Anterior cingulate cortex (tissue), 58 donors: ENCODE data around the gene TMC7.
"Not testable (repeated sequence)": the region's sequence is repeated elsewhere in the genome, so short reads cannot be mapped to it uniquely, and the experiment has no call there.

Source experiments
- DNase-seq, 58 donors: peaks; one replicate each; lab custom pipeline; 2025; lab: John Stamatoyannopoulos, UW

Gene TMC7

DNA sequence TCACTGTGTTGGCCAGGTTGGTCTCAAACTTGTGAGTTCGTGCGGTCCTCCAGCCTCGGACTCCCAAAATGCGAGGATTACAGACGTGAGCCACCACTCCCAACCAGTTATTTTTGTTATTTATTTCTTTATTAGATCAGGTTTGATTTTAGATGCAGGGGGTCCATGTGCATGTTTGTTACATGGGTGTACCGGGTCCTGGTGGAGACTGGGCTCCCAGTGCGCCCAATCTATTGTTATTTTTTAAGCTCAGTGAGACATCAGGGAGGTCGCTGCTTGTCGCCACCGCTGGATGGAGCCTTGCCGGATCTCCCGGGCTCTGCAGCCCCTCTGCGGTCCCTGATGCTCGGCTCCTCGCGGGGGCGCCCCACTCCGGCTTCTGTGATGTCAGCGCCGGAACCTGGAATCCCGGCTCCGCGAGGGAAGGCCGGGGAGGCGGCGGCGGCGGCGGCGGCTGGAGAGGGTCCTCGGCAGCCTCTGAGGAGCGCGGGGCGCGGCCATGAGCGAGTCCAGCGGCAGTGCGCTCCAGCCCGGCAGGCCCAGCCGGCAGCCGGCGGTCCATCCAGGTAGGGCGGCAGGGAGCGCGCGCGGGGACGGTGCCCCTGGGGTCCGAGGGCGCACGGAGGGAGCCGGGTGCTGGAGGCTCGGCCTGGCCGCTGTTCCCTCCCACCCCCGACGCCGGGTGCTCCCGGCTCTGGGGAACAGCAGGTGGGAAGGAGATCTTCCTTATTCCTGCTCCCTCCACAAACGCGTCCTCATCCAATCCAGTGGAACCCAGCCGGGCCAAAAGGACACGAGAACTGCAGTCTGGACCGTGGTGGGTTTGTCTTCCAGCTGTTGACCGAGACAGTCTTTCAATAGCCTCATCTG, at the start of gene TMC7:
TMC7 (plus strand) TSS at position 370 of the 870 bp plus-strand sequence; CDS start at position 500, 130 bp downstream.
- DNase-seq = peak; percentile 20 to 93 (median 81)

DNA sequence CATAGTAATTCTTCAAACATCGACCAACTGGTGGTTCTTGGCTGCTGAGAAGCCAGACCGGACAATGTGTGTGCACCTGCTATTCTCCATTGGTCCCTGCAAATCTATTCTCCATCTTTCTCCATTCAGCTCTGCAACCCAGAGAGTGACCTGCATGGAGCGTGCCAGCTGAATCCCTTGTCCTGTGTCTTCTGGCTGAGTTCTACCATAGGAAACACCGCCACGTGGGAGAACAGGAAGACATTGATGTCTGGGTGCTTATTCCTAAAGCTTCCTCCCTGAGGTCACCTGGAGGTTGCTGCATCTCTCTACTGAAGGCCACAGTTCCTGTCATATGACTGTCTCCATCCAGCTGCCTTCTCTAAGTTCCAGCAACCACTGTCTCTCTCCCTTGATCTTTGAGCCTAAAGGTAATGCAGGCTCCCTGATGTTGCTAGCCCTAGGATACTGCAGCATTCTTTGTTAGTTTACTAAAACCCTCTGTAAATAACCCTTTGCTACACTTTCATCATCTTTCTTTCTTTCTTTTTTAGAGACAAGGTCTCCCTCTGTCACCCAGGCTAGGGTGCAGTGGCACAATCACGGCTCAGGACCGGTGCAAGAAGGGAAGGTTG, 46.9 kb upstream of the TMC7 start:
- no peak for DNase-seq

DNA sequence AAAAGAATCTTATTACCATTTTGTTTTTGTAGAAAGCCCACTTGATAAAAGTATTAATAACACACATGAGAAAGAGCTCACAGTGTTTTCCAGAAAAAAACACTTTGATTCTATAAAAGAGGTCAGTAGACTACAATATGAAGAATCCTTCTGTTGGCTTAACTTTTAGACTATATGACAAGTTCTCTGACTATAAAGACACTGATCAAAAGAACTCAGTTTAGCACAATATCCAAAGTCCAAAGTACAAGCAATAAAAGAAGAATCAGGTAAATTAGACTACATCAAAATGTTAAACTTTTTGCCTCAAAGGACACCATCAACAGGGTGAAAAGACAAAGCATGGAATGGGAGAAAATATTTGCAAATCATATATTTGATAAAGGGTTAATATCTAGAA, 46.3 kb upstream of the TMC7 start:
- no peak for DNase-seq

DNA sequence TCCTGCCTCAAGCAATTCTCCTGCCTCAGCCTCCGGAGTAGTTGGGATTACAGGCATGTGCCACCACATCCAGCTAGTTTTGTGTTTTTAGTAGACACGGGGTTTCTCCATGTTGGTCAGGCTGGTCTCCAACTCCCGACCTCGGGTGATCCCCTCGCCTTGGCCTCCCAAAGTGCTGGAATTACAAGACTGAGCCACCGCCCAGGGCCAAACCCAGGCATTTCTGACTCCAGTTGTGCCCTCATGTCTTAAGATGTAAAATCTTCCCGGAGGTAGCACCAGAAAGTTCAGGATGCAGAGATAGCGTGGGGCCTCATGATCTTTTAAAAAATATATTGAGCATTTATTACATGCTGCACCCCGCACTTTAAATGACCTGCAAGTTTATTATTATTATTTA, 44.7 kb upstream of the TMC7 start:
- no peak for DNase-seq

GRCh38 chr16:18941471-18941870, 42.3 kb upstream of the TMC7 start:
- DNase-seq = no peak

- no peak for DNase-seq
Observed at GRCh38 chr16:18942061-18942460, 41.7 kb upstream of the TMC7 start.

DNA sequence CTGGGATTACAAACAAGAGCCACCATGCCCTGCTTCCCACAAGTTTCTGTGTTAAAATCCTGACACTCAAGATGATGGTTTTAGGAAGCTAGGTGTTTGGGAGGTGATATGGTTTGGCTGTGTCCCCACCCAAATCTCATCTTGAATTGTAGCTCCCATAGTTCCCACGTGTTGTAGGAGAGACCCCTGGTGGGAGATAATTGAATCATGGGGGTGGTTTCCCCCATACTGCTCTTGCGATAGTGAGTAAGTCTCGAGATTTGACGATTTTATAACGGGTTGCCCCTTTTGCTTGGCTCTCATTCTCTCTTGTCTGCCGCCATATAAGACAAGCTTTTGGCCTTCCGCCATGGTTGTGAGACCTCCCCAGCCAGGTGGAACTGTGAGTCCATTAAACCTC, 40.3 kb upstream of the TMC7 start:
- DNase-seq = no peak

DNA sequence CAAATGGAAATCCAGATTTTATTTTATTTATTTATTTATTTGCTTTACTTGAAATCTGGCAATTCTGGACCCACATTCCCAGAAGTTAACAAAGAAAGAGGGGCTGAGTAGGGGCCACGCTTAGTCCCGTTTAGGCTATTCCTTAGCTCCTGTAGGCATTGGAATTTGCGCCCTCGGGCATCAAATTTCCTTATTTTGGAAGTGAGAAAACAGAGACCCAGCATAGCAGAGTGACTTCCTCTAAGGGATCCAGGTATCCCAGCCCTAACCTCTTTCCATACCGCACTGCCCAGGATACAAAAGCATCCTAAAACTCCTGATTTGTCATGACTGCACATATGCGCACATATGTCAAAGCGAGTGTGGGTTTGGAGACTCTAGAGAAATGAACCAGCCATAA, 38.5 kb upstream of the TMC7 start:
- DNase-seq = no peak

- DNase-seq = no peak
Observed at GRCh38 chr16:18948372-18949020, 35.2 kb upstream of the TMC7 start.

- no peak for DNase-seq
Observed at GRCh38 chr16:18950469-18951185, 33.1 kb upstream of the TMC7 start.

DNA sequence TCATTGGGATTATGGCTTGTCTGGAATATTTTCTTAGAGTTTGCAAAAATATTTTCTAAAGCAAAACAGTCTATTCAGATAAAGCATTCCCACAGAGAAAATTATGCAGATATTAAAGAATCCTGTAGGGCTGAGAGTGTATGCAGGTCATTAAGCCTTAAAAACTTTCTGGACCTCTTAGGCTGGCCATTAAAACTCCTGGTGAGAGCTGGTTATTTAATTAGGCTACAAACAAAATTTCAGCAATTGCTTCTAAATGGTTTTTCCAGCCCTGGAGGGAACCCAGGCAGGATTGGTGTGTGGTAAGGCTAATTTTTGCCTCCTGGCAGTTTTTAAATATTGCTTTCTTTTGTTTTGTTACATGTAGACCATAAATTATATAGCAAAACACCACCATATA, 30.2 kb upstream of the TMC7 start:
- no peak for DNase-seq

GRCh38 chr16:18955874-18956580, 27.7 kb upstream of the TMC7 start:
- DNase-seq = not testable (repeated sequence)

DNA sequence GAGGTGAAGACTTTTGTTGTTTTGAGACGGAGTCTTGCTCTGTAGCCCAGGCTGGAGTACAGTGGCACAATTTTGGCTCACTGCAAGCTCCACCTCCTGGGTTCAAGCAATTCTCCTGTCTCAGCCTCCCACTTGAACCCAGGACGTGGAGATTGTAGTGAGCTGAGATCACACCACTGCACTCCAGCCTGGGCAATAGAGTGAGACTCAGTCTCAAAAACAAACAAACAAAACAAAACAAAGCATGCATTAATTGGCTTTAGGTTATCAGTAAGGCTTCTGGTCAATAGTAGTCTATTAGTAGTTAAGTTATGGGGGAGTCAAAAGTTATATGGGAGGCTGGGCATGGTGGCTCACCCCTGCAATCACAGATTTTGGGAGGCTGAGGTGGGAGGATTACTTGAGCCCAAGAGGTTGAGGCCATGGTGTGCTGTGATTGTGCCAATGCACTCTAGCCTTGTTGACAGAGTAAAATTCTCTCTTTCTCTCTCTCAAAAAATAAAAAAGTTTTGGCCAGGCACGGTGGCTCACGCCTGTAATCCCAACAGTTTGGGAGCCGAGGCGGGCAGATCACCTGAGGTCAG, 27.0 kb upstream of the TMC7 start:
- DNase-seq = not testable (repeated sequence)

- no peak for DNase-seq
Observed at GRCh38 chr16:18958621-18959029, 25.1 kb upstream of the TMC7 start.

DNA sequence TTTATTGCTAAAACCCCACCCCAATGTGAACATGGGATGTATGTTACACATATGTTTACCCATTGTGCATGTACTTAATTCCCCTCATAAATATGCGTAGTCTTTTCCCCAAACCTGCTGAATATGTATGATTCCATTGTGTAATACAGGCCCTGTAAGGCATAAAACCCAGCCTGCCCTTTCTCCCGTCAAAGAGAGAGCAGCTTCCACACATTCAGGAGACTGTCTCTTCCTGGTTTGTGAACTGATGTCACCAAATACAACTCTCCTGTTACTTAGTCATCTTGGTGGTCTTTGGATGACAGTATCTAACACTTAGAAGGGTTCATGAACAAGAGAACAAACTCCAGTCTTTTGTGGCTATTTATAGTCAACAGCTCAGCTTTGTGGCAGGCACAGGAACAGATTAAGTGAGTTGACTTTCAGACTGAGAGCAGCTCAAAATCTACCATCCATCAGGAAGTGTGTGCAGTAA, 24.7 kb upstream of the TMC7 start:
- no peak for DNase-seq

DNA sequence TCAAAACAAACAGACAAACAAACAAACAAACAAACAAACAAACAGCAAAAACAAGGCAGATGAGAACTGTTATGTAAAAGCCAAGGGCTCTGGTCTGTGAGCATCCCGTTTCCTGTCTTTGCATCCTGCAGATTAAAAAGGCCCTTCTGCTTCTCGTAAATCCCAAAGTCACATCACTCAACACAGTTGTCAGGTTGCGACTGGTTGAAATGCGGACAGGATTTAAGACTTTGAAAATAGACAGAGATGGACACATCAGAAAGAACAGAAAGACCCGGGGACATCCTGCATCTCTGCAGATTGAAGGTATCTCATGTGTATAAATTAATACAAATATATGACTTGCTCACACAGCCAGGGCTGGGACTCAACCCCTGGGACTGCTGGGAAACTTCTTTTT, 18.2 kb upstream of the TMC7 start:
- DNase-seq = no peak

GRCh38 chr16:18966791-18967190, 16.9 kb upstream of the TMC7 start:
- no peak for DNase-seq

- peak in 57 of 58 donors; percentile 18 to 95 (median 73) for DNase-seq
Observed at GRCh38 chr16:18969050-18969854, 14.5 kb upstream of the TMC7 start.

- no peak for DNase-seq
Observed at GRCh38 chr16:18969855-18970240, 13.9 kb upstream of the TMC7 start.
